Measurements from ENCODE around the gene FAM50B. TPM values are rescaled to one million over a fixed set of nuclear protein-coding genes. Genes with fewer than 3 reads are reported as not detected.

FAM50B gene
- total and polyA plus RNA-seq, 2 of the 13 experiments (the other 11 are each of a cell fraction or from before 2014, with no cell fraction given) = 0.05 TPM; not detected in 1

- TF ChIP-seq REST (IDR thresholded peaks at IDR 0.05; ENCODE audit: borderline replicate concordance in 1 of 2, low read depth in 1 of 2, low read length in 2 of 2) (peak in 1 of 2 experiments; percentile 26; a peak in 2 of 4 replicates), HOMEZ (CRISPR knock-in tag; IDR thresholded peaks at IDR 0.05; ENCODE audit: low read depth) (peak; percentile 93), ZNF605 (CRISPR knock-in tag; IDR thresholded peaks at IDR 0.05) (peak; percentile 72; the same call in 1 of the 2 replicates), THAP9 (CRISPR knock-in tag; IDR thresholded peaks at IDR 0.05; ENCODE audit: borderline replicate concordance) (no peak), TOE1 (CRISPR knock-in tag; IDR thresholded peaks at IDR 0.05) (0 out of 2 replicates have a peak, but pooled peaks have one; percentile 21), FOXK1 (CRISPR knock-in tag; IDR thresholded peaks at IDR 0.05; ENCODE audit: borderline replicate concordance, low read depth) (peak; percentile 93; the same call in 1 of the 2 replicates), ZFP91 (CRISPR knock-in tag; IDR thresholded peaks at IDR 0.05; ENCODE audit: borderline replicate concordance) (peak; percentile 43; the same call in 1 of the 2 replicates), MAFF (IDR thresholded peaks at IDR 0.05; ENCODE audit: low read depth, low read length) (peak; percentile 96), ZBTB4 (CRISPR knock-in tag; IDR thresholded peaks at IDR 0.05; ENCODE audit: borderline replicate concordance) (peak; percentile 95), RFX1 (IDR thresholded peaks at IDR 0.05) (no peak), NR2F1 (CRISPR knock-in tag; IDR thresholded peaks at IDR 0.05) (peak in 1 of 2 experiments; percentile 50; a peak in 2 of 4 replicates)
These were observed 14.0 kb upstream of the FAM50B start (continued) for GRCh38 chr6:3835055-3835731.

All from HepG2 (cell line).